GM18951 (cell line): ENCODE data around the gene LIN7B.

ENCODE experiments used
- POLR2A ChIP-seq: IDR thresholded peaks from 4 replicates; pipeline ENCODE4 v1.6.1; 2011; ENCODE audit warnings: mild to moderate bottlenecking; ENCODE audit not compliant: insufficient read length, insufficient read depth; ENCODE audit errors: extremely low read depth
- in situ Hi-C: fragments of 300-500 bp; cut with MboI; formaldehyde crosslinking; loops from one replicate; pipeline ENCODE4 v1.12.0; 2022; ENCODE audit warnings: low sequenced_read_pairs, mixed read lengths, inconsistent platforms; ENCODE audit not compliant: unreplicated experiment

LIN7B gene

DNA sequence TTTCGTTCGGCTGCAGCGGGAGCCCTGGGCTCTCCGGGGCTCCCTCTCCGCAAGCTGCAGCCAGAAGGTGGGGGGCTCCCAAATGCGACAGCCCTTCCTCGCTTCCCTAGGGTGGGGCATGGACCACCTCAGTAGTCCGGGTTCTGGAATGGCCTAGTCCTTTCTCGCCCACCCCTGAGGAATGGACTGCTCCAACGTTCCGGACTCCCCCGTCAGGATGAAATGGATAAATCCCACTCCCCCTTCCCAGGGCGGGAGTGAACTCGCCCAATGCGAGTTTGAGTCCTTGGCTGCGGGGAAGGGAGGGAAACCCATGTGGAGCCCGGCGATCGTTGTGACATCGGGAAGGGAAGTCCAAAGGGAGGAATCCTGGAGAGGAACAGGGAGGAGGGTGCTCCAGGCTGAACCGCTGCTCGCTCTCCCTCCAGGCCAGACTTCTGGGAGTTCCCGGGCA lies 35.5 kb downstream of the LIN7B start:
- in situ Hi-C loops: no loop called here
- TF ChIP-seq POLR2A: no peak

DNA sequence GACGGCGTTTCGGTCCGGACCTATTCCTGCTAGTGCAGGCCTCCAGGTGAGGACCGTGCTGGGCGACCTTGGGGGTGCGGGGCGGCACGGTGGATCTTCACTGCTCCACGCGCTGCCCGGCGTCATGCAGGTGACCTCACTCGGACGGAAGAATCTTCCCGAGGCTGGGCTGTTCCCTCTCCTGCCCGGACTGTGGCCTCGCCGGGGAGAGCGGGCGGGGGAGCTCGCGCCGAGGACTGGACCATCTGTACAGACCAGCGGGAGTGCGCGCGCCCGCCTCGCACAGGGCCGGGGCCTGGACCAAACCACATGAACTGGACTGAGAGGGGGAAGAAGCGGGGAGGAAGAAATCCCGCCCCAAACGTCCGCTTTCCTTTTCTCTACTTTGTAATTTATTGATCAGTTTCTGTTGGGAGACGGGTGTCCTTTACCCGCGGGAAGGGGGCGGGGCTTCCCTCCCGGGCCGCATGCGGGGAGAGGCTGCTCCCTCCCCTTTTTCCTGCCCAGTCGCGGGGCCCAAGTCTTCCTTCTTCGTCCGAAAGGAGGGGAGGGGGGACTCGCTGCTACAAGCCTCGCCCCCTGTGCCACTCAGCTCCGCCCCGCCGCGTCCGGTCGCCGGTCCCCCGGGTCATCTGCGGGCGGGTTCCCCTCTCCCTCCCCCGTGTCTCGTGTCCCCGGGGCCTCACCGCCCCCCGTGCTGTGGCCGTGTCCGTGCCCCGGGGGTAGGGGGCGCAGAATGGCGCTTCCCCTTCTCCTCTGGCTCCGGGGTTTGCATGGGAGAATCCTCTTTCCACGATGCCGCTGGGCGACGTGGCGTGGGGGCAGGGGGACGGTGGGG lies 36.2 kb downstream of the LIN7B start:
- in situ Hi-C loops: no loop called here
- TF ChIP-seq POLR2A: no peak

DNA sequence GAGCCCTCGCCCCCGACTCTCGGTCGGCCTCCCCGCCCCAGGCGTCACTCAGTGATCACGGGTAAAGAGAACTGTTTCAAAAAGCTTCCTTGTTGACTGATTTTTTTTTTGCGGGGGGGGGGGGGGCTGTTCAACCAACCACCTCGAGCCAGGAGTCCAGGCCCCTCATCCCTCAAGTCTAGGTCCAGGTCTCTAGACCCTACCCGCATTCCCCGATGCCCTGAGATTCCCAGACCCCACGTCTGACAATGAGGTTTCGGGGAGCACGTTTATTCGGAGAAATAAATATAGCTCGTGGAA lies 36.7 kb downstream of the LIN7B start:
- in situ Hi-C loops: no loop called here
- TF ChIP-seq POLR2A: no peak

GRCh38 chr19:49151267-49152118 lies 37.3 kb downstream of the LIN7B start:
- in situ Hi-C loops: no loop called here
- no peak for TF ChIP-seq POLR2A

DNA sequence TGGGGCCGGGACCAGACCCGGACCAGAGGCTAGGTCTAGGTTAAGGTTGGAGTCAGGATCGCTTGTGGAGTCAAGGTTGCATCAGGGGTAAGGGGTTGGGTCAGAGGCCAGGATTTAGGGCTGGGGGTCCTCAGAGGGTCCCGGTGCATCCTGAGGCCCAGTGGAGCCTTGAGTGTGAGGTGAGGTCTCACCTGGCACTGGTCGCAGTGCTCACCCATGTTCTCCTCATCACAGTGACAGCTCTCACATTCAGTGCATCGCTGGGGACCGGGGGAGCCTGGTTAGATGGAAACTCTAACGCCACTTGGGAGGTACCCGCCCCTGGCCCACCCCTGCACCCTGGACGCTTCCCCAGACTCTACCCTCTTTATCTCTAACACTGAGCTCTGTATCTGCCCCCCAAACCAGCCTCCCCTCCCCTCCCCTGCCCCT lies 38.0 kb downstream of the LIN7B start:
- in situ Hi-C loops: no loop called here
- no peak for TF ChIP-seq POLR2A

GRCh38 chr19:49153167-49153809 lies 39.1 kb downstream of the LIN7B start:
- in situ Hi-C loops: no loop called here
- no peak for TF ChIP-seq POLR2A

DNA sequence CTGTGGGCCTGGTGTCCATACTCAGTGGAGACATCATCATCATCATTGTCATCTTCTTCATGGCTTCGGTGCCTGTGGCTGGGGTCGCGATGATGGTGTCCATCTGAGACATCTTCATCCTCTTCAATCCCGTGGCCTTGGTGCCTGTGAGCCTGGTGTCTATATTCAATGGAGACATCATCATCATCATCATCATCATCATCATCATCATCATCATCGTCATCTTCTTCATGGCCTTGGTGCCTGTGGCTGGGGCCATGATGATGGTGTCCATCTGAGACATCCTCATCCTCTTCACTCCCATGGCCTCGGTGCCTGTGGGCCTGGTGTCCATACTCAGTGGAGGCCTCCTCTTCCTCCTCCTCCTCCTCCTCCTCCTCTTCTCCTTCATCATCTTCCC lies 40.1 kb downstream of the LIN7B start:
- TF ChIP-seq POLR2A: no peak
- in situ Hi-C loops: no loop called here

GRCh38 chr19:49155005-49155819 lies 41.0 kb downstream of the LIN7B start, which contains the start of gene HRC:
HRC (minus strand) TSS chr19:49155396; CDS start chr19:49155237, 159 bp downstream.
- no peak for TF ChIP-seq POLR2A
- in situ Hi-C loops: no loop called here

DNA sequence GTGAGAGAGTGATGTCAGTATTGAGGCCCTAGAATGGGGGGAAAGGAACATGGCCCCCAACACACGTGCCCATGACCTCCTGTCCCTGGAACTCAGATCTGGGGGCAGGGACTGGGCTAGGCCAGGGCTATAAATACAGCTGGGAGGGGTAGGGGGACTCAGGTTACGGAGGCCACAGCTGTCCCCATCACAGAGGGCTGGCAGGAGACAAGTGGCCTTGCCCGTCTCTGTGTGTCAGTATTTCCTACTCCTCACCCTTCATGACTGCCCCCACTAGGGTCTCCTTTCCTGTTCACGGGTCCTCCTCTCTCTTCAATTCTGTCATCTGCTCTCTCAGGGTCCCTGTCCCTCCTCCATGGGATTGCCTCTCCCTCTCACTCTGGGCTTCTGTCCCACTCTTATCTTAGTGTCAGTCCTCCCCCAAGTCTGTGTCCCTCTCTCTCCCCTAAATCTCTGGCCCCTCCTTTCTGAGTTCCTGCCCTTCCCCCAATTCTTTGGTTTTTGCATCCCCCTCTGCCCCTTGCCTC lies 41.7 kb downstream of the LIN7B start:
- in situ Hi-C loops: no loop called here
- TF ChIP-seq POLR2A: no peak

DNA sequence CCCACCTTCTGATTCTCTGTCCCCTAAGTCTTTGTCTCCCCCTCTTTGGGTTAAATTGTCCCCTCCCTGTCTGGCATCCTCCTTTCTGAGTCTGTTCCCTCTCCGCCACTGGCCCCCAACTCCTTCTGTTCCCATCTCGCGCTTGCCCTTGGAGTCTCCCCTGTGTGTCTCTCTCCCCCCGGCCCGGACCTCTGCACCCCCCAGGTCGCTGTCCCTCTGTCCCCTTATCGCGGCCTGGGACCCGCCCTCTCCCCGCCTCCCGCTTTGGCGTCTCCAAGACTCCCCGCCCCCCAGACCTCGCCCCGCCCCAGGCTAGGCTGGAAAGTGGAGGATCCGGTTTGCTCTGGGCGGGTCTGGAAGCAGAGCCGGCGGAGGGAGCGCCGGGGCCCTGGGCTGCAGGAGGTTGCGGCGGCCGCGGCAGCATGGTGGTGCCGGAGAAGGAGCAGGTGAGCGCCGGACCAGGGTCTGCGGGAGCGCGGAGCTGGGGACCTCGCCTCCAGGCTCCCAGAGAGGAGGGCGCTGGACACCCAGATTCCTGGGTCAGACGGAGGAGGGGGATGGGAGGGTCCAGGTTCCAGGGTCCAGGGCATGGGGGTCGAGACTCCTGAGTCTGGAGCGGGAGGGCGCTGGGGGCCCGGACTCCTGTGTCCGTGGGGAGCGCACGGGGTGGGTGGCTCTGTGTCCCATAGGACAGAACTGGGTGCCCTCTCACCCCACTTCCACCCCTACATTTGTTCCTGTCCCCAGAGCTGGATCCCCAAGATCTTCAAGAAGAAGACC lies 43.5 kb downstream of the LIN7B start, which contains the start of gene TRPM4:
TSS of gene TRPM4 (plus strand) at position 348 of the 780 bp plus-strand sequence. CDS start at position 423, 75 bp downstream.
- in situ Hi-C loops: no loop called here
- TF ChIP-seq POLR2A: no peak

- no peak for TF ChIP-seq POLR2A
- in situ Hi-C loops: no loop called here
Measured at GRCh38 chr19:49160450-49161189, 46.5 kb downstream of the LIN7B start.
